Esophagus muscularis mucosa (tissue), 4 donors: ENCODE measurements around the gene KIRREL2. TPM values are rescaled to one million over a fixed set of nuclear protein-coding genes. Genes with fewer than 3 reads are reported as not detected.
A peak's percentile ranks its signal among the peaks of the same experiment; 100 is the strongest.
"Not testable (repeated sequence)": the region's sequence is repeated elsewhere in the genome, so short reads cannot be mapped to it uniquely, and the experiment has no call there.

Experiments
- DNase-seq: peaks from one replicate; pipeline ENCODE4 v3.0.0-alpha.2; 2017; ENCODE audit errors: extremely low spot score
- H3K27ac ChIP-seq, 4 donors: fragments of 200-600 bp; sonication (generic); replicated peaks in 1 of 4; 1 replicate in 3 of 4; 2 replicates in 1 of 4; pipeline ENCODE4 v1.5.1; 2016 to 2019; ENCODE audit warnings: mild to moderate bottlenecking in 1 of 4
- H3K27me3 ChIP-seq, 4 donors: fragments of 200-600 bp; sonication (generic); one replicate each; pipeline versions ENCODE4 v1.5.1 to v1.6.0; 2016 to 2019
- H3K36me3 ChIP-seq, 4 donors: fragments of 200-600 bp; sonication (generic); one replicate each; pipeline ENCODE4 v1.5.1; 2016 to 2019
- H3K4me1 ChIP-seq, 4 donors: fragments of 200-600 bp; sonication (generic); one replicate each; pipeline ENCODE4 v1.5.1; 2016 to 2019
- H3K4me3 ChIP-seq, 4 donors: fragments of 200-600 bp; sonication (generic); 1 replicate in 2 of 4; 2 replicates in 2 of 4; pipeline ENCODE4 v1.5.1; 2016 to 2019; ENCODE audit warnings: mild to moderate bottlenecking in 4 of 4, moderate library complexity in 1 of 4
- H3K9me3 ChIP-seq, 4 donors: fragments of 200-600 bp; sonication (generic); 1 replicate in 3 of 4; 2 replicates in 1 of 4; pipeline ENCODE4 v1.5.1; 2016 to 2019
- CTCF ChIP-seq, 3 experiments: fragments of 200-600 bp in 2 of 3; fragments of 450-650 bp in 1 of 3; sonication (generic) in 2 of 3; IDR thresholded peaks; one replicate each; pipeline ENCODE4 v1.5.1; 2017 to 2019; ENCODE audit warnings: antibody characterized with exemption in 3 of 3, mild to moderate bottlenecking in 2 of 3, moderate library complexity in 1 of 3
- EP300 ChIP-seq: sonication (generic); formaldehyde crosslinking; IDR thresholded peaks from one replicate; pipeline ENCODE4 v1.6.1; 2017; ENCODE audit warnings: antibody characterized with exemption
- POLR2A ChIP-seq: fragments of 450-650 bp; IDR thresholded peaks from one replicate; pipeline ENCODE4 v1.6.1; 2017; ENCODE audit warnings: antibody characterized with exemption, moderate library complexity, mild to moderate bottlenecking, low read depth
- POLR2AphosphoS5 ChIP-seq, 2 donors: sonication (generic); formaldehyde crosslinking; IDR thresholded peaks; one replicate each; pipeline ENCODE4 v1.6.1; 2017; ENCODE audit warnings: antibody characterized with exemption in 2 of 2
- WGBS: methylation state at CpG from one replicate; pipeline ENCODE4 v1.1.5; 2018; 5-methylcytosine and 5-hydroxymethylcytosine counted together
- intact Hi-C: fragments of 100-400 bp; cut with DNase I; formaldehyde crosslinking; loops from one replicate; pipeline ENCODE4 v1.15.1; 2023
- total RNA-seq, 4 donors: library from RNA; depleted of rRNA; stranded (reverse); fragments of >200 nt; gene quantifications; one replicate each; pipeline versions ENCODE4 v1.1.0 to v1.2.1, GENCODE V29; 2016

The KIRREL2 gene
- total RNA-seq, 4 donors from 2014 or later, result not detected

DNA sequence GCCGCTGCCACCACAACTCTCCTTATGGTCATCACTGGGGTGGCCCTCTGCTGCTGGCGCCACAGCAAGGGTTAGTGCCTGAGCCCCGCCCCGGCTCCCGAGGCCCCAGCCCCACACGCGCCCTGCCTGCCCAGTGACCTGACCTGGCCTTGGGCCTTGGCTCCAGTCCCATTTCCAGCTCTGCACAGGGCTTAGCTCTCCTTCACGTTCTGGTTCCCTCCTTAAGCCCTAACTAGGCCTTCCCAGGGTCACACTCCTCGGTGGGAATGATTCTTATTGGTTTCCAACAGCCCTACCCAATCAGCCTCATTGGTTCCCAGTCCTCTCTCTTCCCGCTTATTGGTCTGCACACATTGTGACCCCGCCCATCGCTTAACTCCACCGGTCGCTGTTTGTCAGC lies 5.8 kb downstream of the KIRREL2 start:
- Histone ChIP-seq H3K27me3 (peaks cover 0 to 71% (median 13%) of the 10 kb centered on the region in 4 donors), H3K27ac (no peak overlapping the region)
- 85% methylated on average over 14 of the region's 14 CpGs for WGBS

GRCh38 chr19:35863018-35863417 lies 6.3 kb downstream of the KIRREL2 start:
- no peak overlapping the region for H3K4me3 ChIP-seq
- H3K36me3 ChIP-seq, result no peaks in the 10 kb centered on the region
- DNase-seq, result no peak
- H3K9me3 ChIP-seq, result no peaks in the 10 kb centered on the region
- H3K27me3 ChIP-seq, result peaks cover 0 to 67% (median 12%) of the 10 kb centered on the region in 4 donors
- intact Hi-C loops, result no loop called here
- H3K4me1 ChIP-seq, result peaks cover 0 to 11% (median 5%) of the 10 kb centered on the region in 4 donors
- H3K27ac ChIP-seq, result no peak overlapping the region
- WGBS, result 89% methylated on average over 5 of the region's 5 CpGs
- TF ChIP-seq POLR2AphosphoS5 (IDR thresholded peaks at IDR 0.05) (no peak), EP300 (no peak), CTCF (IDR thresholded peaks at IDR 0.05) (no peak), POLR2A (no peak)

More for the DNA sequence above, 5.8 kb downstream of the KIRREL2 start:
- intact Hi-C loops, result no loop called here
- TF ChIP-seq EP300, result no peak
- TF ChIP-seq POLR2A, result no peak
- Histone ChIP-seq H3K9me3 (no peaks in the 10 kb centered on the region), H3K36me3 (no peaks in the 10 kb centered on the region), H3K4me1 (peaks cover 0 to 9% (median 4%) of the 10 kb centered on the region in 4 donors), H3K4me3 (no peak overlapping the region)
- DNase-seq, result no peak

DNA sequence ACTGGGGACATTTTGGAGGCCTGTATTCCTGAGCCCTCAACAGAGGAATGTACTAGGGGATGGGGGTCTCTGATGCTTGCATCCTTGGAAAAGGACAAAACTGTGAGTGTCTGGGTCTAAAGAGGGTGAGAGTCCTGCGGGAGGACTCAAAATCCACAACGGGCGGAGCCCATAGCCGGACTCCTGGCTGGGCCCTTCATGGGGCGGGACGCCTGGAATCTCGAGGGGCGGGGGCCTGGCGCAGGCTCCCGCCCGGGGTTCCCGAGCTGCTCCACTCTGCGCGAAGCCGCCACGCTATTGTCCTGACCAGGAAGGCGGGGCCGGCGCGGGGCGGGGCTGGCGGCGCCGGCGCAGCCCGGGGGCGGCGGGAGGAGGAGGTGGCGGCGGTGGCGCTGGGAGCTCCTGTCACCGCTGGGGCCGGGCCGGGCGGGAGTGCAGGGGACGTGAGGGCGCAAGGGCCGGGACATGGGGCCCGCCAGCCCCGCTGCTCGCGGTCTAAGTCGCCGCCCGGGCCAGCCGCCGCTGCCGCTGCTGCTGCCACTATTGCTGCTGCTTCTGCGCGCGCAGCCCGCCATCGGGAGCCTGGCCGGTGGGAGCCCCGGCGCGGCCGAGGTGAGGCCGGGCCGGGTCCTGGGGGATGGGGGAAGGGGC lies 11.6 kb downstream of the KIRREL2 start, which contains the start of gene APLP1:
Gene APLP1 (plus strand): TSS at position 403 of the 651 bp plus-strand sequence. CDS start 63 bp downstream, at position 466.
- Histone ChIP-seq H3K36me3 (no peaks in the 10 kb centered on the region), H3K9me3 (no peaks in the 10 kb centered on the region), H3K27me3 (peaks cover 4 to 59% (median 11%) of the 10 kb centered on the region in 4 donors), H3K4me1 (peaks cover 17 to 26% (median 25%) of the 10 kb centered on the region in 4 donors), H3K4me3 (peak within 1 kb of the TSS; percentile 58 to 72 (median 62)), H3K27ac (no peak within 1 kb of the TSS)
- TF ChIP-seq POLR2A, result no peak
- TF ChIP-seq EP300, result no peak
- no peak for TF ChIP-seq CTCF (IDR thresholded peaks at IDR 0.05)
- no peak for TF ChIP-seq POLR2AphosphoS5 (IDR thresholded peaks at IDR 0.05)
- WGBS, result 2% methylated on average over 47 of the region's 60 CpGs
- no peak for DNase-seq
- intact Hi-C loops, result no loop called here

DNA sequence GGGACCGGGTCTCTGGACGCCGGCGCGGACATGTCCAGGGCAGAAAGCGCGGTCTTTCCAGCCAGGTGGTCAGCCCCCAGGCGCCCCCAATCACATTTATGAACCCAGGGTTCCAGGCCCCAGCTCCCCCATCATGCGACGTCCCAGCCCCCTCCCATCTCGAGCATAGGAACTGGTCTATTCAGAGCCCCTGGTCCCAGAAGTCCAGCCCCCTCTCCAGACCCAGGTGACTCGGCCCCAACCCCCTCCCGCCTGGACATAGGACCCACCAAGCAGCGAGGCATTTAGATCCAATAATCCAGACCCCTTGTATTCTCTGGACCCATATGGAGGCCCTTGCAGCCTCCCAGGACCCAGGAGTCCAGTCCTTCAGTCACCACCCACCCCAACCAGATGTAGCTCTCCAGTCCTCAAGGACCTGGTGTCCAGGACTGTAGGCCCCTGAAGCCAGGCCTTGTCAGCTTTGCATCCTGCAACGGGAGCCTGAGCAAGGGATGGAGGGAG lies 12.2 kb downstream of the KIRREL2 start:
- Histone ChIP-seq H3K36me3 (no peaks in the 10 kb centered on the region), H3K9me3 (no peaks in the 10 kb centered on the region), H3K27me3 (peaks cover 4 to 59% (median 11%) of the 10 kb centered on the region in 4 donors), H3K4me3 (peak overlapping the region; percentile 58 to 72 (median 62)), H3K4me1 (peaks cover 17 to 26% (median 25%) of the 10 kb centered on the region in 4 donors), H3K27ac (no peak overlapping the region)
- intact Hi-C loops, result no loop called here
- no peak for DNase-seq
- TF ChIP-seq EP300 (no peak), POLR2A (no peak), CTCF (IDR thresholded peaks at IDR 0.05) (no peak), POLR2AphosphoS5 (IDR thresholded peaks at IDR 0.05) (no peak)
- WGBS, result no CpG with 5 or more reads among the region's 15 CpGs

GRCh38 chr19:35869327-35870123 lies 12.8 kb downstream of the KIRREL2 start:
- H3K36me3 ChIP-seq, result no peaks in the 10 kb centered on the region
- H3K4me1 ChIP-seq, result peaks cover 17 to 26% (median 25%) of the 10 kb centered on the region in 4 donors
- H3K4me3 ChIP-seq, result peak overlapping the region; percentile 58 to 72 (median 62)
- peaks cover 4 to 55% (median 11%) of the 10 kb centered on the region in 4 donors for H3K27me3 ChIP-seq
- no peak overlapping the region for H3K27ac ChIP-seq
- H3K9me3 ChIP-seq, result no peaks in the 10 kb centered on the region
- DNase-seq, result no peak
- TF ChIP-seq POLR2A (no peak), CTCF (IDR thresholded peaks at IDR 0.05) (no peak), POLR2AphosphoS5 (IDR thresholded peaks at IDR 0.05) (peak in 1 of 2 donors; percentile 19), EP300 (no peak)
- 1% methylated on average over 22 of the region's 51 CpGs for WGBS
- intact Hi-C loops, result no loop called here

- H3K27ac ChIP-seq, intact Hi-C loops, H3K9me3 ChIP-seq, DNase-seq, H3K36me3 ChIP-seq: not testable (repeated sequence)
- WGBS, result 42% methylated on average over 26 of the region's 26 CpGs
- H3K4me3 ChIP-seq, result peak overlapping the region; percentile 58 to 72 (median 62)
- peaks cover 17 to 26% (median 25%) of the 10 kb centered on the region in 4 donors for H3K4me1 ChIP-seq
- H3K27me3 ChIP-seq, result peaks cover 4 to 51% (median 11%) of the 10 kb centered on the region in 4 donors
These were observed 13.5 kb downstream of the KIRREL2 start for GRCh38 chr19:35870124-35870736.
